K562 (cell line): ENCODE measurements around the gene CNKSR1. TPM values are rescaled to one million over a fixed set of nuclear protein-coding genes. Genes with fewer than 3 reads are reported as not detected.

Experiments used
- ARID2 ChIP-seq: fragments of 450-650 bp; IDR thresholded peaks from 2 replicates; pipeline ENCODE4 v1.6.1; 2017; ENCODE audit warnings: antibody characterized with exemption, mild to moderate bottlenecking
- BCOR ChIP-seq: fragments of 450-650 bp; IDR thresholded peaks from 2 replicates; pipeline ENCODE4 v1.6.1; 2016
- BRD9 ChIP-seq: fragments of 450-650 bp; IDR thresholded peaks from 2 replicates; pipeline ENCODE4 v1.6.1; 2018; ENCODE audit warnings: low read depth; ENCODE audit not compliant: partially characterized antibody
- C11orf30 ChIP-seq: fragments of 450-650 bp; IDR thresholded peaks from 2 replicates; pipeline ENCODE4 v1.6.1; 2016; ENCODE audit warnings: low read depth, mild to moderate bottlenecking
- CBX1 ChIP-seq: sonication (generic); IDR thresholded peaks from 2 replicates; pipeline ENCODE4 v1.6.1; 2016; ENCODE audit warnings: antibody characterized with exemption, low read depth, mild to moderate bottlenecking
- CHD2 ChIP-seq: IDR thresholded peaks from 2 replicates; pipeline ENCODE4 v1.6.1; 2011; ENCODE audit warnings: low read depth, low read length
- ETV5 ChIP-seq: sonication (generic); formaldehyde crosslinking; IDR thresholded peaks from 2 replicates; pipeline ENCODE4 v1.4.0; 2020; ENCODE audit warnings: low read depth, mild to moderate bottlenecking, missing genetic modification reagents
- GATAD2A ChIP-seq: fragments of 450-650 bp; IDR thresholded peaks from 2 replicates; pipeline ENCODE4 v1.6.1; 2017
- HDGF ChIP-seq: fragments of 450-650 bp; IDR thresholded peaks from 2 replicates; pipeline ENCODE4 v1.6.1; 2016
- NKRF ChIP-seq: fragments of 450-650 bp; IDR thresholded peaks from 2 replicates; pipeline ENCODE4 v1.6.1; 2016; ENCODE audit warnings: borderline replicate concordance
- POLR2H ChIP-seq: IDR thresholded peaks from 2 replicates; pipeline ENCODE4 v1.6.1; 2016; ENCODE audit warnings: missing genetic modification characterization, low read depth, mild to moderate bottlenecking, control low read depth, missing compliant biosample characterization, moderate library complexity
- SLC30A9 ChIP-seq: fragments of 250-450 bp; sonication (Bioruptor Pico); IDR thresholded peaks from 2 replicates; pipeline ENCODE4 v1.8.0; 2022; ENCODE audit warnings: mild to moderate bottlenecking, moderate library complexity
- SMARCA4 ChIP-seq: fragments of 450-650 bp; IDR thresholded peaks from 2 replicates; pipeline ENCODE4 v1.6.1; 2016
- TOE1 ChIP-seq, 2 experiments: fragments of 450-650 bp in 1 of 2; sonication (generic) in 1 of 2; formaldehyde crosslinking in 1 of 2; IDR thresholded peaks; 2 replicates each; pipeline versions ENCODE4 v1.7.1 to v1.8.0; 2016 to 2022; ENCODE audit warnings: borderline replicate concordance in 2 of 2, mild to moderate bottlenecking in 2 of 2, antibody characterized with exemption in 1 of 2, inconsistent platforms in 1 of 2, low read depth in 1 of 2, missing genetic modification reagents in 1 of 2, moderate library complexity in 1 of 2
- ZNF197 ChIP-seq: fragments of 200-800 bp; sonication (Bioruptor generic); IDR thresholded peaks from 2 replicates; pipeline ENCODE4 v1.6.1; 2016; ENCODE audit warnings: low read depth, missing genetic modification characterization, missing compliant biosample characterization
- polyA plus RNA-seq, 8 experiments: library from polyadenylated mRNA; depleted of rRNA in 4 of 8; stranded (reverse) in 5 of 8; unstranded in 3 of 8; fragments of >200 nt; fragmentation: Nextera tagmentation in 2 of 8; fragmentation: Illumina TruSeq in 1 of 8; extraction: Ambion mirVana in 2 of 8; extraction: Trizol in 1 of 8; gene quantifications; 2 replicates each; pipeline versions ENCODE4 v1.2.1 to v1.2.3, GENCODE V29; 2011 to 2014; ENCODE audit warnings: inconsistent platforms in 1 of 8, missing spikeins in 1 of 8
- total RNA-seq, 7 experiments: library from RNA; depleted of rRNA in 6 of 7; stranded (reverse); fragments of >200 nt in 6 of 7; fragmentation: Illumina TruSeq in 2 of 7; extraction: Trizol in 2 of 7; gene quantifications; 2 replicates each; pipeline versions ENCODE4 v1.2.1 to v1.2.3, GENCODE V29; 2011 to 2021; ENCODE audit warnings: low replicate concordance in 1 of 7

Gene CNKSR1
- total and polyA plus RNA-seq, 9 of the 15 experiments (the other 6 are each of a cell fraction or from before 2014, with no cell fraction given) = 0.03 to 2.8 (median 1.1) TPM

DNA sequence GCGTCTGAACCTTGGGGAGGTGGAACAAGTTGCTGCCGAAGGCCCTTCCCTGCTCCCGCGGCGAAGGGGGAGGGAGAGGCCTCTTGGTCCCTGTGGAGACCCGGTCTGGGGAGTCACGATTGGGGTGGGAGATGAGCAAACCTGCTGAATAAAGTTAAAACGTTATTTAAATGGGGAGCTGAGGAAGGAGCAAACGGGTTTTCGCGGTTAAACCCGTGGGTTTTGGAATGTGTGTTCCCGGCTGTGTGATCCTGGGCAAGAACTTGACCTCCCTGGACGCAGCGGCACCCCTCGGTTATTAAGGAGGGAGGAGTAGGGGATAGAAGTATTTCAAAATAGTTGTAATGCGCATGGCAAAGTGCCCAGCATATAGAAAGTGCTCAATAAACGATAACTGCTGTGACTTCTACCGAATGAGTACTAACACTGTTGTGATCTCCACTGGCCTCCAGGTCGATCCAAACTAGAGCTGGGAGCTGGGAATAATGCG lies 15.0 kb upstream of the CNKSR1 start (continued):
- TF ChIP-seq TOE1 (IDR thresholded peaks at IDR 0.05; ENCODE audit: borderline replicate concordance) (peak; percentile 15; the same call in 1 of the 2 replicates), TOE1 (CRISPR knock-in tag; IDR thresholded peaks at IDR 0.05; ENCODE audit: borderline replicate concordance, low read depth) (no peak), GATAD2A (peak; percentile 34; the same call in 1 of the 2 replicates), C11orf30 (no peak), ARID2 (no peak), SMARCA4 (0 out of 2 replicates have a peak, but pooled peaks have one; percentile 9), BCOR (peak; percentile 82), HDGF (0 out of 2 replicates have a peak, but pooled peaks have one; percentile 27), POLR2H (tag) (no peak), BRD9 (peak; percentile 32), CHD2 (0 out of 2 replicates have a peak, but pooled peaks have one; percentile 20), ZNF197 (CRISPR knock-in tag) (0 out of 2 replicates have a peak, but pooled peaks have one; percentile 5), SLC30A9 (no peak), NKRF (peak; percentile 46; the same call in 1 of the 2 replicates), ETV5 (peak; percentile 54; the same call in 1 of the 2 replicates), CBX1 (no peak)
- TF ChIP-seq, all 486 proteins: peak for 37
